Measurements from ENCODE around the gene GNAI3.
A peak's percentile ranks its signal among the peaks of the same experiment; 100 is the strongest.

The GNAI3 gene

GRCh38 chr1:109509176-109510134 is 39.0 kb upstream of the GNAI3 start, which contains the start of gene AMIGO1:
TSS of gene AMIGO1 (minus strand) at chr1:109509727. CDS start at chr1:109508912, 815 bp downstream.
- in situ Hi-C loops (cut with HindIII; ENCODE audit: low pct_unique_long_range_greater_than_20kb, low sequenced_read_pairs): no loop called here
- no peak for TF ChIP-seq JUND (IDR thresholded peaks at IDR 0.05; ENCODE audit: low read depth)
- peak; percentile 42 to 70 for DNase-seq (ENCODE audit: low read depth in 1 of 2, low spot score in 1 of 2)

GRCh38 chr1:109513110-109513710 is 35.2 kb upstream of the GNAI3 start:
- no peak for DNase-seq (ENCODE audit: low read depth in 1 of 2, low spot score in 1 of 2)
- in situ Hi-C loops (cut with HindIII; ENCODE audit: low pct_unique_long_range_greater_than_20kb, low sequenced_read_pairs): no loop called here
- TF ChIP-seq JUND (IDR thresholded peaks at IDR 0.05; ENCODE audit: low read depth): no peak

GRCh38 chr1:109514846-109515245 is 33.6 kb upstream of the GNAI3 start:
- in situ Hi-C loops (cut with HindIII; ENCODE audit: low pct_unique_long_range_greater_than_20kb, low sequenced_read_pairs): no loop called here
- TF ChIP-seq JUND (IDR thresholded peaks at IDR 0.05; ENCODE audit: low read depth): no peak
- no peak for DNase-seq (ENCODE audit: low read depth in 1 of 2, low spot score in 1 of 2)

- in situ Hi-C loops (cut with HindIII; ENCODE audit: low pct_unique_long_range_greater_than_20kb, low sequenced_read_pairs): no loop called here
- TF ChIP-seq JUND (IDR thresholded peaks at IDR 0.05; ENCODE audit: low read depth): no peak
- peak in 1 of 2 experiments; percentile 25 for DNase-seq (ENCODE audit: low read depth in 1 of 2, low spot score in 1 of 2)
Measured at GRCh38 chr1:109516872-109517271, 31.5 kb upstream of the GNAI3 start.

GRCh38 chr1:109517337-109517736 is 31.1 kb upstream of the GNAI3 start:
- in situ Hi-C loops (cut with HindIII; ENCODE audit: low pct_unique_long_range_greater_than_20kb, low sequenced_read_pairs): no loop called here
- no peak for DNase-seq (ENCODE audit: low read depth in 1 of 2, low spot score in 1 of 2)
- no peak for TF ChIP-seq JUND (IDR thresholded peaks at IDR 0.05; ENCODE audit: low read depth)

GRCh38 chr1:109521002-109521951 is 27.1 kb upstream of the GNAI3 start:
- no peak for TF ChIP-seq JUND (IDR thresholded peaks at IDR 0.05; ENCODE audit: low read depth)
- in situ Hi-C loops (cut with HindIII; ENCODE audit: low pct_unique_long_range_greater_than_20kb, low sequenced_read_pairs): no loop called here
- no peak for DNase-seq (ENCODE audit: low read depth in 1 of 2, low spot score in 1 of 2)

GRCh38 chr1:109522026-109522425 is 26.4 kb upstream of the GNAI3 start:
- DNase-seq (ENCODE audit: low read depth in 1 of 2, low spot score in 1 of 2): no peak
- TF ChIP-seq JUND (IDR thresholded peaks at IDR 0.05; ENCODE audit: low read depth): no peak
- in situ Hi-C loops (cut with HindIII; ENCODE audit: low pct_unique_long_range_greater_than_20kb, low sequenced_read_pairs): no loop called here

- in situ Hi-C loops (cut with HindIII; ENCODE audit: low pct_unique_long_range_greater_than_20kb, low sequenced_read_pairs): no loop called here
Measured at GRCh38 chr1:109523706-109524105, 24.7 kb upstream of the GNAI3 start.

GRCh38 chr1:109527098-109527811 is 21.2 kb upstream of the GNAI3 start:
- in situ Hi-C loops (cut with HindIII; ENCODE audit: low pct_unique_long_range_greater_than_20kb, low sequenced_read_pairs): no loop called here
- no peak for DNase-seq (ENCODE audit: low read depth in 1 of 2, low spot score in 1 of 2)
- TF ChIP-seq JUND (IDR thresholded peaks at IDR 0.05; ENCODE audit: low read depth): no peak

More at GRCh38 chr1:109523706-109524105, 24.7 kb upstream of the GNAI3 start:
- DNase-seq (ENCODE audit: low read depth in 1 of 2, low spot score in 1 of 2): no peak
- TF ChIP-seq JUND (IDR thresholded peaks at IDR 0.05; ENCODE audit: low read depth): no peak

- no peak for DNase-seq (ENCODE audit: low read depth in 1 of 2, low spot score in 1 of 2)
- in situ Hi-C loops (cut with HindIII; ENCODE audit: low pct_unique_long_range_greater_than_20kb, low sequenced_read_pairs): no loop called here
- no peak for TF ChIP-seq JUND (IDR thresholded peaks at IDR 0.05; ENCODE audit: low read depth)
Measured at GRCh38 chr1:109527846-109528695, 20.3 kb upstream of the GNAI3 start.

- in situ Hi-C loops (cut with HindIII; ENCODE audit: low pct_unique_long_range_greater_than_20kb, low sequenced_read_pairs): no loop called here
- no peak for TF ChIP-seq JUND (IDR thresholded peaks at IDR 0.05; ENCODE audit: low read depth)
- no peak for DNase-seq (ENCODE audit: low read depth in 1 of 2, low spot score in 1 of 2)
Measured at GRCh38 chr1:109528712-109529111, 19.7 kb upstream of the GNAI3 start.

Data from T47D (cell line).